ENCODE measurements around the gene ROR1.

DNA sequence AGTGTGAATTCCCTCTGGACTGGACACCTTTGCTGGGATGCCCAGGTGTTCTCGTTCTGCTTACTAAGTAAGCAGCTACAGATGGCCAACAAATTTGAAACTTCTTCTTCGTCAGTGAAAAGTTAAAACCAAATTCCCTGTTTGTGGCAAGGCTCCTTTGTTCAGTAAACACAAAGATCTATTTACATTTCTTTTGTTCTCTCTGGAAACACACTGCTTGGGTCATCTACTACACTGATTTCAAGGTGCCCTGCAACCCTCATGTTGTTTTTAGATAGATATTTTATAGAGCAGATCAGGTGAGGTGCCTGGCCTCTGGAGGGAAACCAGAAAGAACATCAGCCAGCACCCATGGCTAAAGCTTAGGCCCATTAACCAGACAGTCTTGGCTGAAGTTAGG, 272.4 kb downstream of the ROR1 start:
- TF ChIP-seq, protein P1, sequence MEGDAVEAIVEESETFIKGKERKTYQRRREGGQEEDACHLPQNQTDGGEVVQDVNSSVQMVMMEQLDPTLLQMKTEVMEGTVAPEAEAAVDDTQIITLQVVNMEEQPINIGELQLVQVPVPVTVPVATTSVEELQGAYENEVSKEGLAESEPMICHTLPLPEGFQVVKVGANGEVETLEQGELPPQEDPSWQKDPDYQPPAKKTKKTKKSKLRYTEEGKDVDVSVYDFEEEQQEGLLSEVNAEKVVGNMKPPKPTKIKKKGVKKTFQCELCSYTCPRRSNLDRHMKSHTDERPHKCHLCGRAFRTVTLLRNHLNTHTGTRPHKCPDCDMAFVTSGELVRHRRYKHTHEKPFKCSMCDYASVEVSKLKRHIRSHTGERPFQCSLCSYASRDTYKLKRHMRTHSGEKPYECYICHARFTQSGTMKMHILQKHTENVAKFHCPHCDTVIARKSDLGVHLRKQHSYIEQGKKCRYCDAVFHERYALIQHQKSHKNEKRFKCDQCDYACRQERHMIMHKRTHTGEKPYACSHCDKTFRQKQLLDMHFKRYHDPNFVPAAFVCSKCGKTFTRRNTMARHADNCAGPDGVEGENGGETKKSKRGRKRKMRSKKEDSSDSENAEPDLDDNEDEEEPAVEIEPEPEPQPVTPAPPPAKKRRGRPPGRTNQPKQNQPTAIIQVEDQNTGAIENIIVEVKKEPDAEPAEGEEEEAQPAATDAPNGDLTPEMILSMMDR (IDR thresholded peaks at IDR 0.05): no peak
- TF ChIP-seq POLR2A (IDR thresholded peaks at IDR 0.05): no peak

Measured in uterus (tissue), 2 donors.